Suprapubic skin (tissue), 4 donors: Measurements from ENCODE around the gene KDM4F.
"Not testable (repeated sequence)": the region's sequence is repeated elsewhere in the genome, so short reads cannot be mapped to it uniquely, and the experiment has no call there.

Experiments
- CTCF ChIP-seq, 2 donors: fragments of 200-600 bp in 1 of 2; fragments of 450-650 bp in 1 of 2; sonication (generic) in 1 of 2; IDR thresholded peaks; one replicate each; pipeline ENCODE4 v1.5.1; 2016 to 2019; ENCODE audit warnings: antibody characterized with exemption in 2 of 2, mild to moderate bottlenecking in 1 of 2, moderate library complexity in 1 of 2
- EP300 ChIP-seq: sonication (generic); formaldehyde crosslinking; IDR thresholded peaks from one replicate; pipeline ENCODE4 v1.6.1; 2017; ENCODE audit warnings: antibody characterized with exemption
- POLR2AphosphoS5 ChIP-seq, 3 donors: sonication (generic); formaldehyde crosslinking; IDR thresholded peaks; one replicate each; pipeline ENCODE4 v1.6.1; 2017; ENCODE audit warnings: antibody characterized with exemption in 3 of 3

GRCh38 chr11:95049122-95049521 lies at the start of gene KDM4F:
- not testable (repeated sequence) for TF ChIP-seq POLR2AphosphoS5 (IDR thresholded peaks at IDR 0.05); EP300; CTCF (IDR thresholded peaks at IDR 0.05)
